Glutamatergic neuron (in vitro differentiated cells): Measurements from ENCODE around the gene CLDN2. TPM values are rescaled to one million over a fixed set of nuclear protein-coding genes. Genes with fewer than 3 reads are reported as not detected.
A peak's percentile ranks its signal among the peaks of the same experiment; 100 is the strongest.

ENCODE experiments used
- DNase-seq: peaks from one replicate; pipeline ENCODE4 v3.0.0; 2022
- H3K27ac Mint-ChIP-seq: one replicate; pipeline ENCODE4 v1.8.0; 2020; ENCODE audit warnings: mild to moderate bottlenecking, mixed read lengths, inconsistent platforms; ENCODE audit not compliant: unreplicated experiment
- H3K27me3 Mint-ChIP-seq: one replicate; pipeline ENCODE4 v1.8.0; 2020; ENCODE audit warnings: mild to moderate bottlenecking, moderate library complexity, mixed read lengths, inconsistent platforms; ENCODE audit not compliant: unreplicated experiment
- H3K36me3 Mint-ChIP-seq: one replicate; pipeline ENCODE4 v1.8.0; 2020; ENCODE audit warnings: mild to moderate bottlenecking, mixed read lengths, inconsistent platforms; ENCODE audit not compliant: unreplicated experiment
- H3K4me1 Mint-ChIP-seq: one replicate; pipeline ENCODE4 v1.8.0; 2020; ENCODE audit warnings: mild to moderate bottlenecking, low read depth, mixed read lengths, inconsistent platforms; ENCODE audit not compliant: unreplicated experiment
- H3K4me3 Mint-ChIP-seq: one replicate; pipeline ENCODE4 v1.8.0; 2020; ENCODE audit warnings: mild to moderate bottlenecking, mixed read lengths, inconsistent platforms; ENCODE audit not compliant: unreplicated experiment
- H3K9me3 Mint-ChIP-seq: one replicate; pipeline ENCODE4 v1.8.0; 2020; ENCODE audit warnings: mild to moderate bottlenecking, moderate library complexity, mixed read lengths, inconsistent platforms; ENCODE audit not compliant: unreplicated experiment
- CTCF ChIP-seq: fragments of 200-600 bp; sonication (generic); IDR thresholded peaks from one replicate; pipeline ENCODE4 v1.5.0; 2021; ENCODE audit not compliant: partially characterized antibody, unreplicated experiment
- total RNA-seq: library from RNA; stranded (reverse); fragmentation: NEBNext Ultra II Directional; extraction: Animal tissue kit (Norgen Biotek cat#: 25700); gene quantifications from one replicate; pipeline ENCODE4 v1.2.1, GENCODE V29; 2021; ENCODE audit not compliant: unreplicated experiment

Gene CLDN2
- total RNA-seq, 1 donor from 2014 or later: not detected

DNA sequence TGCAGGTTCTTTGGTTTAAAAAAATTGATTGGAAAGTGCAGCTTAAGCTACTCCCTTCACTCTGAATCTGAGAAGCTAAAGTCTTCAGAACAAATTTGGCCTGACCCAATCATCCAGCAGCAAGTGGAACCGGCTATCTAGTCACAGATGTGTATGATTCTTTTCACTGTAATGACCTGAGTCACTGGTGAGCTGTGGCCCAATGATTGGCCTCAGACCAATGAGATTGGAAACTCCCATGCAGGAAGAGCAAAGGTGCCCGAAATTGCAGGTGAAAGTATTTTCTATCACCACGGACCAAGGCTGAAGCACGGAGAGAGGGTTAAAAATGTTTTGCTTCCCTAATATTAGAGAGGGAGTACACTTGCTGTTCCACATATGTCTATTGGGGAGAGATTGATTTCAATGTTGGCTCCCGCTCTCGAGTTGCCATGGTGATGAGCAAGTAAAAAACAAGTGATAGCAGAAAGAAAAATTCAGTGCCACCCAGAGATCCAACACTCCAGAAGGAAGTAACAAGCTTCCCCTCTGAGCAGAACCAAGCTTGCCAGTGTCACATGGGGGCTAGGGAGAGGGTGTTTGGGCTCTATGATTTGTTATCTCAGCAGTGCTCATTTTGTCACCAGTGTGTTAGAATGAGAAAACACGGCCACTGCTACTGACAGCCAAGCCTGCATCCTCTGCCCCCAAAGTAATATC lies 28.3 kb upstream of the CLDN2 start:
- Mint-ChIP-seq H3K27ac (peak overlapping the region; percentile 79), H3K4me3 (peak overlapping the region; percentile 46), H3K27me3 (no peaks in the 10 kb centered on the region), H3K36me3 (no peaks in the 10 kb centered on the region), H3K9me3 (peaks cover 1% of the 10 kb centered on the region), H3K4me1 (peaks cover 4% of the 10 kb centered on the region)
- no peak for DNase-seq
- TF ChIP-seq CTCF: no peak

DNA sequence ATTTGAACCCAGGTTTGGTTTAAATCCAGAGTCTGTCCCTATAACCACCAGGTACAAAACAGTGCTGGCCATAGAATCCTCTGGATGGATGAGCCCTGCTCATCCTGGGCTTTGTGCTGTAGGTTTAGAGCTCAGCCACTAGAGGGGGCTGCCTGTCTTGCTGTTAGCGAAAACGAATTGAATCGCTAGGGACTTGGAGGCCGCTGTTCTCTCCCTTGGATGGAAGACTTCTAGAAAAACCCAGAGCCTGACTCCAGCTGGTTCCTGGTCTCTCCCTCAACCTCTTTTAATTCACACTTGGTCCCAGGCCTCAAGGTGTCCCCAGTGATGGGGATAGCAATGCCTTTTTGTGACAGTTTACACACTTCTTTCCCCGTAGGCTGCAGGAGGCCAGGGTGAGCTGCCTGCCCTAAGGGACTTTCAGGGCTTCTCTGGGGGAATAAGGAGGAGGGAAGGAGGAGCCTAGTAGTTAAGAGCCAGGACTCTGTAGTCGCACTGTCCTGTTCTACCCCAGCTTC lies 25.8 kb upstream of the CLDN2 start:
- Mint-ChIP-seq H3K9me3 (no peaks in the 10 kb centered on the region), H3K27me3 (no peaks in the 10 kb centered on the region), H3K27ac (no peak overlapping the region), H3K4me1 (peaks cover 4% of the 10 kb centered on the region), H3K4me3 (no peak overlapping the region), H3K36me3 (no peaks in the 10 kb centered on the region)
- DNase-seq: peak; percentile 64
- TF ChIP-seq CTCF: peak; percentile 75

DNA sequence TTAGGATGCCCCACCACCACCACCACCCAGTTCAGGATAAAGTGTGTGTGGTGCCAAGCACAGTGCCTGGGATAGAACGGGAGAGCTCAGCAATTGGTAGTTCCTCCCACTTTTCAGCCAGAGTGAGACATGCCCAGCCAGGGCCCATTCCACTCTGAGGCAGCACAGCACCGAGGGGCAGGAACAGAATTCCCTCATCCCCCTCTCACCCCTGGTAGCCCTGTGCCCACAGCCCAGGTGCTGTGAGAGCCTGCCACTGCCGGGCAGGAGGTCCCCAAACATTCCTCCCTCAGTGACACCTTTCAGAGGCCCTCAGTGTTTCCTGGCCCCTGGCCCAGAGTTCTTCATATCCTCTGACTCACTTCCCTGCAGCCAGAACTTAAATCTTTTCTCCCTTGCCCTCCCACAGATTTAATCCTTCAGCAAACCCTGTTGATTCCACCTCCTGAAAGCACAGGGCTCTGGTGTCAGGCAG lies 25.2 kb upstream of the CLDN2 start:
- no peak overlapping the region for H3K27ac Mint-ChIP-seq
- H3K36me3 Mint-ChIP-seq: no peaks in the 10 kb centered on the region
- H3K9me3 Mint-ChIP-seq: no peaks in the 10 kb centered on the region
- no peak for DNase-seq
- peaks cover 4% of the 10 kb centered on the region for H3K4me1 Mint-ChIP-seq
- no peaks in the 10 kb centered on the region for H3K27me3 Mint-ChIP-seq
- no peak for TF ChIP-seq CTCF
- no peak overlapping the region for H3K4me3 Mint-ChIP-seq

DNA sequence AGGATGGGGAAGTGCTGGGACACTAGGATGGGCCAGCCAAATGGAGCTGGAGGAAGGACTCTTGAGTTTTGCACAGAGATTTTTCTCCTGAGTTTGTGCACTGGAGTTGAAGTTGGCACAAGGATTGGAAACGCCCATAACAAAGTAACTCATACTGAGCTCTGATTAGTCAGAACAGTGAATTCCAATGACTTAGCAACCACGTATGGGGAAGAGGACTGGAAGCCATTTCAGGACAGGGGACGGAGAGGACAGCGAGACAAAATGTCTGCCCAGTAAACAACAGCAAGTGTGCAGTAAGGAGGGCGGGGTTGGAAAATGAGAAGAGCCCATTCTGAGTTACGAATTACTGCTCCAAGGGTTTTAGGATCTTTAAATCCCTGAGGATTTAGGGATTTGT lies 22.9 kb upstream of the CLDN2 start:
- H3K27ac Mint-ChIP-seq: peak overlapping the region; percentile 25
- H3K9me3 Mint-ChIP-seq: no peaks in the 10 kb centered on the region
- H3K36me3 Mint-ChIP-seq: no peaks in the 10 kb centered on the region
- no peaks in the 10 kb centered on the region for H3K27me3 Mint-ChIP-seq
- H3K4me3 Mint-ChIP-seq: no peak overlapping the region
- H3K4me1 Mint-ChIP-seq: no peaks in the 10 kb centered on the region
- TF ChIP-seq CTCF: no peak
- no peak for DNase-seq

DNA sequence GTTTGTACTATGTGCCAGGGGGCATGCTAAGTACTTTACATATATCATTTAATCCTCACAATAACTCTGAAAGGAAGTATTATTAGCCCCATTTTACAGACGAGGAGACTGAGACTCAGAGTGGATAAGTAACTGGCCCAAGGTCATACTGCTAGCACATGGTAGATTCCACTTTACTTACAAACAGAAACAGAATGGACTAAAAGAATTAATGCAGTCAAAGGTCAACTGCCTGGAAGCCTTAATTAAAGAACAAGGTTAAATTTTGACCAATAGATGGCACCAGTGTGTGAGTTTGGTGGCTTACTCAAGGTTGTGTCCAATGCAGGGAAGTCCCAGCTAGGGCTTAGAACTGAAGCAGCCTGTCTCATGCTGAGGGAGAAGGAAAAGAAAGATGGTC lies 21.7 kb upstream of the CLDN2 start:
- no peaks in the 10 kb centered on the region for H3K27me3 Mint-ChIP-seq
- H3K4me3 Mint-ChIP-seq: no peak overlapping the region
- no peak for DNase-seq
- peaks cover 2% of the 10 kb centered on the region for H3K4me1 Mint-ChIP-seq
- TF ChIP-seq CTCF: peak; percentile 13
- no peak overlapping the region for H3K27ac Mint-ChIP-seq
- no peaks in the 10 kb centered on the region for H3K9me3 Mint-ChIP-seq
- H3K36me3 Mint-ChIP-seq: no peaks in the 10 kb centered on the region
